GM23248 (cell line): Measurements from ENCODE around the gene ZFP90. TPM values are rescaled to one million over a fixed set of nuclear protein-coding genes. Genes with fewer than 3 reads are reported as not detected.
"Not testable (repeated sequence)": the region's sequence is repeated elsewhere in the genome, so short reads cannot be mapped to it uniquely, and the experiment has no call there.

Source experiments
- DNase-seq: peaks from one replicate; pipeline ENCODE4 v3.0.0-alpha.2; 2015
- H2AFZ ChIP-seq: fragments of 200-600 bp; sonication (generic); 2 replicates; pipeline ENCODE4 v1.6.1; 2016; ENCODE audit warnings: antibody characterized with exemption
- H3F3A ChIP-seq: fragments of 200-600 bp; sonication (generic); 2 replicates; pipeline ENCODE4 v1.6.1; 2016; ENCODE audit warnings: mild to moderate bottlenecking, antibody characterized with exemption, mixed run types; ENCODE audit not compliant: insufficient read depth
- H3K27ac ChIP-seq: fragments of 200-600 bp; sonication (generic); 2 replicates; pipeline ENCODE4 v1.5.1; 2016; ENCODE audit warnings: mild to moderate bottlenecking
- H3K27me3 ChIP-seq: fragments of 200-600 bp; sonication (generic); replicated peaks from 2 replicates; pipeline ENCODE4 v1.6.1; 2016; ENCODE audit warnings: mild to moderate bottlenecking; ENCODE audit not compliant: insufficient read depth
- H3K36me3 ChIP-seq: fragments of 200-600 bp; sonication (generic); 2 replicates; pipeline ENCODE4 v1.6.1; 2016; ENCODE audit warnings: low read depth, mild to moderate bottlenecking
- H3K4me1 ChIP-seq: fragments of 200-600 bp; sonication (generic); 2 replicates; pipeline ENCODE4 v1.6.1; 2016; ENCODE audit warnings: mild to moderate bottlenecking; ENCODE audit not compliant: insufficient read depth
- H3K4me2 ChIP-seq: fragments of 200-600 bp; sonication (generic); one replicate; pipeline ENCODE4 v1.6.1; 2016; ENCODE audit warnings: mild to moderate bottlenecking; ENCODE audit not compliant: unreplicated experiment
- H3K4me3 ChIP-seq: fragments of 200-600 bp; sonication (generic); 2 replicates; pipeline ENCODE4 v1.5.1; 2016; ENCODE audit warnings: mild to moderate bottlenecking
- H3K79me2 ChIP-seq: fragments of 200-600 bp; sonication (generic); 2 replicates; pipeline ENCODE4 v1.6.1; 2016; ENCODE audit warnings: mild to moderate bottlenecking; ENCODE audit not compliant: insufficient read depth
- H3K9ac ChIP-seq: fragments of 200-600 bp; sonication (generic); 2 replicates; pipeline ENCODE4 v1.6.1; 2016; ENCODE audit warnings: mild to moderate bottlenecking
- H3K9me2 ChIP-seq: fragments of 200-600 bp; sonication (generic); 2 replicates; pipeline ENCODE4 v1.6.1; 2016; ENCODE audit warnings: mixed run types, mild to moderate bottlenecking, moderate library complexity; ENCODE audit not compliant: insufficient read depth
- H3K9me3 ChIP-seq: fragments of 200-600 bp; sonication (generic); one replicate; pipeline ENCODE4 v1.6.1; 2017; ENCODE audit warnings: low read depth
- H4K20me1 ChIP-seq: fragments of 200-600 bp; sonication (generic); 2 replicates; pipeline ENCODE4 v1.6.0; 2016; ENCODE audit not compliant: insufficient read depth
- EZH2 ChIP-seq: fragments of 200-600 bp; sonication (generic); IDR thresholded peaks from 2 replicates; pipeline ENCODE4 v1.6.1; 2018; ENCODE audit warnings: antibody characterized with exemption, mild to moderate bottlenecking; ENCODE audit not compliant: insufficient read depth, poor library complexity, severe bottlenecking
- EZH2phosphoT487 ChIP-seq: fragments of 200-600 bp; sonication (generic); IDR thresholded peaks from 2 replicates; pipeline ENCODE4 v1.6.1; 2018; ENCODE audit warnings: antibody characterized with exemption, moderate library complexity, mild to moderate bottlenecking, low read depth; ENCODE audit not compliant: insufficient read depth
- WGBS, 2 experiments: methylation state at CpG; one replicate each; pipeline ENCODE4 v1.1.6; 2015 to 2017; ENCODE audit warnings: low lambda C conversion rate in 2 of 2, low coverage in 1 of 2; ENCODE audit errors: missing lambda C conversion rate in 2 of 2; 5-methylcytosine and 5-hydroxymethylcytosine counted together
- in situ Hi-C: fragments of 300-500 bp; cut with MboI; formaldehyde crosslinking; loops from 2 replicates; pipeline ENCODE4 v1.15.0; 2020
- polyA plus RNA-seq: library from polyadenylated mRNA; unstranded; fragments of >200 nt; fragmentation: Nextera tagmentation; extraction: Ambion mirVana; gene quantifications from 2 replicates; pipeline ENCODE4 v1.2.1, GENCODE V29; 2016
- total RNA-seq: library from RNA; depleted of rRNA; stranded (reverse); fragments of >200 nt; shearing (Covaris generic); gene quantifications from 2 replicates; pipeline ENCODE4 v1.2.3, GENCODE V29; 2014

ZFP90 gene
- total and polyA plus RNA-seq, 2 experiments from 2014 or later: 11.9 to 20.6 TPM

- Histone ChIP-seq H3K4me2 (no peak overlapping the region), H4K20me1 (no peaks in the 10 kb centered on the region), H3K4me1 (peaks cover 3% of the 10 kb centered on the region; the same call in 1 of the 2 replicates), H3K27me3 (no peaks in the 10 kb centered on the region), H3F3A (no peaks in the 10 kb centered on the region), H3K9me3 (no peaks in the 10 kb centered on the region), H3K4me3 (no peak overlapping the region), H3K9me2 (no peaks in the 10 kb centered on the region), H3K9ac (no peak overlapping the region), H2AFZ (no peak overlapping the region), H3K27ac (no peak overlapping the region), H3K36me3 (no peaks in the 10 kb centered on the region), H3K79me2 (no peaks in the 10 kb centered on the region)
- in situ Hi-C loops: no loop called here
- WGBS, 2 experiments: 79 to 82% methylated on average over 11 of the region's 11 CpGs
- DNase-seq: no peak
- TF ChIP-seq EZH2 (no peak), EZH2phosphoT487 (no peak)
Measured at GRCh38 chr16:68492151-68492542, 46.9 kb upstream of the ZFP90 start.

- H3K27ac ChIP-seq: no peak overlapping the region
- H2AFZ ChIP-seq: no peak overlapping the region
- H3K36me3 ChIP-seq: no peaks in the 10 kb centered on the region
- no peak for DNase-seq
- 45 to 55% methylated on average over 4 to 6 of the region's 6 CpGs for WGBS, 2 experiments
- H3K9me3 ChIP-seq: no peaks in the 10 kb centered on the region
- H3K9ac ChIP-seq: no peak overlapping the region
- no peak for TF ChIP-seq EZH2phosphoT487
- TF ChIP-seq EZH2: no peak
- H3K9me2 ChIP-seq: no peaks in the 10 kb centered on the region
- peaks cover 3% of the 10 kb centered on the region; the same call in 1 of the 2 replicates for H3K4me1 ChIP-seq
- in situ Hi-C loops: no loop called here
- H3K4me2 ChIP-seq: no peak overlapping the region
- H3K27me3 ChIP-seq: no peaks in the 10 kb centered on the region
- no peaks in the 10 kb centered on the region for H3F3A ChIP-seq
- no peak overlapping the region for H3K4me3 ChIP-seq
- H4K20me1 ChIP-seq: no peaks in the 10 kb centered on the region
- no peaks in the 10 kb centered on the region for H3K79me2 ChIP-seq
Measured at GRCh38 chr16:68492543-68493411, 46.3 kb upstream of the ZFP90 start.

GRCh38 chr16:68493412-68494070 is 45.5 kb upstream of the ZFP90 start:
- WGBS, 2 experiments: 56 to 66% methylated on average over 5 of the region's 5 CpGs

GRCh38 chr16:68494261-68494660 is 44.8 kb upstream of the ZFP90 start:
- H3K4me2 ChIP-seq, H3K36me3 ChIP-seq, DNase-seq, H3K27me3 ChIP-seq, H3K79me2 ChIP-seq, H4K20me1 ChIP-seq, H3F3A ChIP-seq, in situ Hi-C loops, H3K4me1 ChIP-seq, H3K9me2 ChIP-seq, H3K9me3 ChIP-seq, H3K27ac ChIP-seq, H3K9ac ChIP-seq, H3K4me3 ChIP-seq, H2AFZ ChIP-seq: not testable (repeated sequence)
- WGBS, 2 experiments: 69 to 79% methylated on average over 5 of the region's 5 CpGs

More at GRCh38 chr16:68493412-68494070, 45.5 kb upstream of the ZFP90 start:
- TF ChIP-seq EZH2phosphoT487: no peak
- TF ChIP-seq EZH2: no peak
- no peak for DNase-seq
- Histone ChIP-seq H2AFZ (no peak overlapping the region), H3K9me3 (no peaks in the 10 kb centered on the region), H3K9me2 (no peaks in the 10 kb centered on the region), H3K36me3 (no peaks in the 10 kb centered on the region), H3K4me2 (no peak overlapping the region), H4K20me1 (no peaks in the 10 kb centered on the region), H3K4me3 (no peak overlapping the region), H3F3A (no peaks in the 10 kb centered on the region), H3K79me2 (no peaks in the 10 kb centered on the region), H3K4me1 (peaks cover 3% of the 10 kb centered on the region; the same call in 1 of the 2 replicates), H3K27ac (no peak overlapping the region), H3K9ac (no peak overlapping the region), H3K27me3 (no peaks in the 10 kb centered on the region)
- in situ Hi-C loops: no loop called here
